ENCODE measurements around the gene CCDC85C.

CCDC85C gene

DNA sequence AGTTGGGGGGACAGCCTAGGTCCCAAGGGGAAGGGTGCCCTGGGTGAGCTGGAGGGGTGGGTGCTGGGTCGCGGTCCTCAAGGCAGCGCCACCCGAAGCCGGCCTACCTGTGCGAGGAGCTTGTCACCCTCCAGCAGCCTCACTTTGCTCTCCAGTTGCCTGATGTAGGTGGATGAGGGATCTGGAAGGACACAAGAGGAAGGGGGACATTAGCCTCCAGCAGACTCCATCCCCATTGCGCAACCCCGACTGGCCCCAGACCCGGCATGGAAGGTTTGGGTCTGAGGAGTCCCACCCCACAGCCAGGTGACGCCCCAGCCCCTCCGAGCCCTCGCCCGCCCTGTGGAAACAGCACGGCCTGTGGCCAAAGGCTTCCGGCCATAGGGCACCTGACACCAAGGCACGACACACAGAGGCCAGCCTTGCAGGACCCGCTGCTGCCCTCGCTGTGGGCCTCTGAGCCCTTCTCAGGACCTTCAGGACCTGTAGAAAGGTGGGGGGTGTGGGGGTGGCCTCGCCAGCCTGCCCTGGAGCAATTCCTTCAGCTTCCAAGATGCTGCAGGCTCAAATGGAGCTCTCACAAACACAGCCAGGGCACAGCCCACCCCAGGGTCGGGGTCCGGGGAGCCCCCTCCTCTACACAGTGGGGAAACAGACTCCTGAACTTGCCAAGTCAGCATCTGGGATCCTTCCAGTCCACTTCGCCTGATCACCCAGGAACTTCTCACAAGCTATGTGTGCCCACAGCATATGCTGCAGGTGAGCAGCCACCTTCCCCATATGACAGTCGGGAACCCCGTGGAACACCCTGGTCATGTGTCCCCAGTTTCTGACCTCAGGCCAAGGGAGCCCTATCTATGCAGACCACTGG lies 67.9 kb downstream of the CCDC85C start:
- DNase-seq = no peak

DNA sequence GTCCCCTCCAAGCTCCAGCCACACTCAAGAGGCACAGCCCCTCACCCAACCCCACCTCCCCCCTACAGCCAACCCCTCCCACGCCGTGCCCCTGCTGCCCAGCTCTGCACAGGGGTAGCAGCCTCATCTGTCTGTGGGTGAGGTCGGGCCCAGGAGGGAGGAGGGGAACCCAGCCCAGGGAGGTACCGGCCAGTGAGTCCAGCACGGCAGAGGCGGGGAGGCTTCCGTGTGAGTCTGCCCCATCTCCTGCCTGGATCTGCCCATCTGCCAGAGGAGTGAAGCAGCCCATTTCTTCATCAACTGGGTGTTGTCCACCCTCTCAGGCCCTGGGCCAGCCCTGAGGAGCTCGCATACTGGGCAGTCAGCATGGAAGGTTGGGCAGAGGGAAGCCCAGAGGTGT lies 68.6 kb downstream of the CCDC85C start:
- no peak for DNase-seq

DNA sequence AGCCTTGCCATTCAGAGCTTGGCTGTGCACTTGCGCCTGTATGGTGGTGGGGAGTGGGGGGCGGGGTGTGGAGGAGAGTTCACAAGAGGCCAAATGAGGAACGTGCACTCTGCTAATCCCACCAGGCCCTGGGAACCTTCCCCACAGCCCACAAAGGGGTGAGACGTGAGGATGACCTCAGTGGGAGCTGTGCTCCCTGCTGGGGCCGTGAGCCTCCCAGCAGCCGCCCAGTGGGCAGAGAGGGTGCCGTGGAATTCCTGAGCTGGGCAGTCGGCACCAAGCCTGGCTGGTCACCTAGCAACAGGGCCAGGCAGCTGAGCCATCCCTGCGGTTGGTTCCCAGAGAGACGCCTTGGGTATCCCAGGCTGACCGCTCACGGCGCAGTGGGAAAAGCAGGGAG lies 69.1 kb downstream of the CCDC85C start:
- peak; percentile 26 for DNase-seq

DNA sequence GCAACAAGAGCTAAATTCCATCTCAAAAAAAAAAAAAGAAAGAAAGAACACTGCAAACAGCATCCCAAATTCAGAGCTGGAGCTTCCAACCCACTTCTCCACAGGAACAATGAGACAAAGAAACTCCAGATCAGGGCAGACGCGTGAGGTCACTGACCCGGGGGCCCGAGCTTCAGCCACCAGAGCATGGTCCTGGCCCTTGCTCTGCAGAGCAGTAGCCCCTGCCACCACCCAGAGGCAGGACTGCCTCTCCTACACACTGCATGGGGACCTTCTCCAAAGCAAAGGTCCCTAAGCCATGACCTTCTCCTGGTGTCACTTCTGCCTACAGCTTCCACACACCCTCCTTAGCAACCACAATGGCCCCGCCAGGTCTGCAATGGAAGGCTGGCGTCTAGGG lies 69.7 kb downstream of the CCDC85C start:
- no peak for DNase-seq

- no peak for DNase-seq
Measured at GRCh38 chr14:99532310-99532709, 71.7 kb downstream of the CCDC85C start.

- DNase-seq = peak; percentile 64
Measured at GRCh38 chr14:99531251-99532096, 72.5 kb downstream of the CCDC85C start.

- DNase-seq = no peak
Measured at GRCh38 chr14:99530407-99531155, 73.4 kb downstream of the CCDC85C start.

DNA sequence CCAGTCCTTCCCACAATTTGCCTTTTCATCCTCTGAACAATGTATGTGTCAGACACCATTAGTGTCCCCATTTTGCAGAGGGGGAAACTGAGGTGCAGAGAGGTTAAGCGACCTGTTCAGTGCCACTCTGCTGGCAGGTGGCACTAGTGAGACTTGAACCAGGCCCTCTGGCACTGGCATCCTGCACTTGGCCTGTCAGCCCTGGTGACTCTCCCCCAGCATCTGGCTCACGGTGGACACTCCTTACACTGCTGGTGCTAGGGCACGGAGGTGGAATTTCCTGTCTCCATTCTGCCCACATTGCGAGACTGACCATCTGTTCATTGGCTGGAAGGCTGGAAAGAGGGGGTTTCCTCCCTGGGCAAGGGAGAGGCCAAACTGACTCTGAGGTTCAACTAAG lies 74.1 kb downstream of the CCDC85C start:
- DNase-seq = peak; percentile 71

- no peak for DNase-seq
Measured at GRCh38 chr14:99527427-99528076, 76.5 kb downstream of the CCDC85C start.

- no peak for DNase-seq
Measured at GRCh38 chr14:99527026-99527425, 77.0 kb downstream of the CCDC85C start.

- no peak for DNase-seq
Measured at GRCh38 chr14:99525699-99526080, 78.3 kb downstream of the CCDC85C start.

DNA sequence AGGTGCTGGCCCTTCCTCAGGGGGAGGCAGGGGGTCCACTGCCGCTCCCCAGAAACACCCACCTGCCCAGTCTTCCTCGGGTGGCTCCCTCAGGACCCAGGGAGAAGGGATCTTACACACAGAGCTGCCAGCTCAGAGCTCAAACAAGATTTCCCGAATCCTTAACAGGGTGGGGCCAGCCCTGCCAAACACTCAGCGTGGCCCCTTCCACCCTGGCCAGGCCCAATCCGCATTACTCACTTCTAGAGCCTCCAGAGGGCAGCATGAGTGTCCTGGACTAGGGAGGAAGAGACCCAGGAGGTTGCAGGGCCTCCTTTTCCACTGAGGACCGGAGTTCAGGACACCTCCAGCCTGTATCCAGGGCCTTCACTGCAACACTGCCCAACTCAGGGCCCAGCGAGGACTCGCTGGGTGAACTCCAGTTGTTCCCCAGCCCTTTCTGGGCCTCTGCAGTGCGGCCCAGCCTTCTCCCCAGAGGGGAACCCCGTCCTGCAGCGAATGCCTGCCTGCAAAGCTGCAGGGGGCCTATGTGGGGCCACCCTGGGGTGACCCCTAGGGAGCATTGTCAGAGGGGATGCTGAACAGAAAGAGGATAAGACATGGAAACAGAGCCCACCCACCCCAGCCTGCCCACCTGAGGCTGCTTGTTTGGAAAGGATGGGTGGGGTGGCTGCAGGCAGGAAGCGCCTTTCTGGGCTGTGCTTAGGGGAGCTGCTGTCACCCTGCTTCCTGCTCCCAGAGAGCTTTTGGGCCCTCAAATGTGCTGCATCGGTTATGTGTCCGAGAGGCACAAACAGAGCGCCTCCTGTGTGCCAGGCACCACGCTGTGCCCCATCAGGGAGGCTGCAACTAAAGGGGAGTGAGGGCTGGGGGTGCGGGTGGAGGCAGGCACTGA lies 79.0 kb downstream of the CCDC85C start:
- peak; percentile 73 for DNase-seq

GRCh38 chr14:99524091-99524661 lies 79.8 kb downstream of the CCDC85C start:
- no peak for DNase-seq

- DNase-seq = no peak
Measured at GRCh38 chr14:99523704-99524055, 80.3 kb downstream of the CCDC85C start.

GRCh38 chr14:99522934-99523703 lies 80.9 kb downstream of the CCDC85C start:
- peak; percentile 28 for DNase-seq

DNA sequence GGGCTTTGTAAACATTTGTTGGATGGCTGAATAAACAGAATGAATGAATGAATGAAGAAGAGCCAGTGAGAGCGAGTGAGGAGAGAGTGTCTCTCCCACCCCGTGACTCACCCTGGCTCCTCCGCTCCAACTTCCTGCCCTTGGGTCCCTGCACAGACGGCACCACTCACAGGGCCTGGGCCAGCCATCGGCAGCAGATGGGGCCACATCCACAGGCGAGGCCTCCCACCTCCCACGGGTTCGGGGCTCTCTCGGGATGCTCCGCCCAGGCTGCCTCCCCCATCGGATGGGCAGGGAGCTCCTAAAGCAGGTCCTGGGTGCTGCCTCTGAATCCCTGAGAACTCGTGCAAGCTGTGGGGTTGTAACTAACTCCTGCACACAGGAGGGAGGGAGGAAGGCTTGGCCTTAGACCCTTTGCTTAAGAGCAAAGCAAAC lies 81.5 kb downstream of the CCDC85C start:
- DNase-seq = peak; percentile 84

DNA sequence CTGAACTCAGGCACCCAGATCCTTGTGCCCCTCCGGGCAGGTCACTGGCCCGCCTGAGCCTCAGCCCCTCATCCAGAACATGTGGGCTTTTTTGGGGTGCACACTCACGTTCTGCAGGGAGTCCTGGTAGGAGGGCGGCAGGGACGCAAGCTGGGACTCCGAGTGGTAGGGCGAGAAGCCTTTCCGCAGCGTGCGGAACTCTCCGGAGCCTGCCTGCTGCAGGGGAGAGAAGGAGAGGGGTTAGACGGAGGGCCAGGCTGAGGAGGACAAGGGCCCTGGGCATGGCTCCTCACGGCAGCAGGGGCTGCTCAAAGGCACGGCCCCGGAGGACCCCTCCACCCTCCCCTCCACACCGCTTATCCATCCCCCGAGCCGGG lies 82.0 kb downstream of the CCDC85C start:
- no peak for DNase-seq

- no peak for DNase-seq
Measured at GRCh38 chr14:99521176-99522024, 82.6 kb downstream of the CCDC85C start.

DNA sequence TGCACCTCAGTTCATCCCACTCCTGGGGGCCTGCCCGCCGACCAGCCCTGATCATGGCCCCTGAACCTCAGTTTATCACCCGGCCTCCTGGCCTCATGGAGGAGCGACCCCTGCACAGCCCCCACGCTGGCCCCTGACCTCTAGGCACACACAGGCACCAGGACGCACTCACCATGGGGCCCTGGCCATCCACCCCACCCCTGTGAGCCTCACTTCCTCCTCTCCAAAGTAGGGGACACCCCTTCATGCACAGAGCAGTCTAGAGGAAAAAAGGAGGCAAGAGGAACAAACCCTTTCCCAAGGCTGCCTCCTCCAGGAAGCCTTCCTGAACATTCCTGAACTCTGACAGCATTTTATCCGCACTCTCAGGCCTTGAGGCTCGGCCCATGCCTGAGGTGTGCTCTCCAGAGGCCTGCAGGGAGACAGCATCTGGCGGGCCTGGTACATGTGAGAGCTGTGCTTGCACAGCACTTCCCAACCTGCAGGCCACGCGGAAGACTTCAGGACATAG lies 83.4 kb downstream of the CCDC85C start:
- DNase-seq = no peak

Measured in EL (cell line).